ENCODE data around the gene CDHR2. TPM values are rescaled to one million over a fixed set of nuclear protein-coding genes. Genes with fewer than 3 reads are reported as not detected.
"Not testable (repeated sequence)": the region's sequence is repeated elsewhere in the genome, so short reads cannot be mapped to it uniquely, and the experiment has no call there.

Gene CDHR2
- total and polyA plus RNA-seq, 2 donors from 2014 or later, result 4.2 to 8.0 TPM

GRCh38 chr5:176597417-176598389, 48.6 kb downstream of the CDHR2 start:
- no peak overlapping the region for H3K9ac ChIP-seq (ENCODE audit: low read length in 3 of 3)
- no peak overlapping the region for H3K4me3 ChIP-seq (ENCODE audit: low read length in 3 of 3)
- H3K27ac ChIP-seq (ENCODE audit: low read depth in 2 of 2, low read length in 2 of 2), result no peak overlapping the region
- intact Hi-C loops (cut with DNase I), result no loop called here
- no peaks in the 10 kb centered on the region for H3K27me3 ChIP-seq (ENCODE audit: control insufficient read depth, insufficient read depth, low read length)
- TF ChIP-seq CTCF (IDR thresholded peaks at IDR 0.05; ENCODE audit: borderline replicate concordance, extremely low read depth, insufficient read depth), result no peak
- FAIRE-seq (no peak), DNase-seq (peak in 1 of 5 donors; percentile 75)
- peaks cover 0 to 4% (median 0%) of the 10 kb centered on the region in 3 donors for H3K4me1 ChIP-seq (ENCODE audit: control insufficient read depth in 2 of 3, insufficient read depth in 2 of 3, low read depth in 1 of 3, low read length in 3 of 3)
- no peaks in the 10 kb centered on the region for H3K36me3 ChIP-seq (ENCODE audit: control insufficient read depth in 2 of 3, insufficient read depth in 3 of 3, low read length in 3 of 3)
- H3K9me3 ChIP-seq (ENCODE audit: control insufficient read depth in 2 of 3, insufficient read depth in 1 of 3, low read length in 3 of 3), result no peaks in the 10 kb centered on the region

- H3K9me3 ChIP-seq (ENCODE audit: control insufficient read depth in 2 of 3, insufficient read depth in 1 of 3, low read length in 3 of 3); H3K4me1 ChIP-seq (ENCODE audit: control insufficient read depth in 2 of 3, insufficient read depth in 2 of 3, low read depth in 1 of 3, low read length in 3 of 3); H3K36me3 ChIP-seq (ENCODE audit: control insufficient read depth in 2 of 3, insufficient read depth in 3 of 3, low read length in 3 of 3); H3K27ac ChIP-seq (ENCODE audit: low read depth in 2 of 2, low read length in 2 of 2); DNase-seq; H3K27me3 ChIP-seq (ENCODE audit: control insufficient read depth, insufficient read depth, low read length); H3K9ac ChIP-seq (ENCODE audit: low read length in 3 of 3); FAIRE-seq; H3K4me3 ChIP-seq (ENCODE audit: low read length in 3 of 3); intact Hi-C loops (cut with DNase I): not testable (repeated sequence)
Measured at GRCh38 chr5:176599749-176600430, 50.7 kb downstream of the CDHR2 start.

DNA sequence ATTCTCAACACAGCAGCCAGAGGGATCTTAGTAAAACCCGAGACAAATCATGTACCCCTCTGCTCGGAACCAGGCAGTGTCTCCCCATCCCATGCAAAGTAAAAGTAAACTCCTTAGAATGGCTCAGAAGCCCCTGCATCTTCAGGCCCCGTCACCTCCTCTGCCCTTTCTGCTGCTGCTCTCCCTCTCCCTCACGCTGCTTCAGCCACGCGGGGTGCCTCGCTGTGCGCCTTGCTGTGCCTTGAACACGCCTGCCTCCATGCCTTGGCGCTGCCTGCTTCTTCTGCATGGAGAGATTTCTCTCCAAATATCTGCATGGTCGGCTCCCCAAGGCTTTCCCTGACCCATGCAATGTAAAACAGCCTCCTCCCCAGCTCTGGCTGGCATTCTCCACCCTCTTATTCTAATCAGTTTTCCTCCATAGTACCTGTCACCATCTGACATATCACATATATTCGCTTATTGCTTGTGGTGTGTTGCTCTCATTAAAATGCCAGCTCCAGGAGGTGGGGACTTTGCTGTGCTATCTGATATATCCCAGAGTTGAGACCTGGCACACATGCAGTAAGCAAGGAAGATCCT, 52.9 kb downstream of the CDHR2 start:
- Histone ChIP-seq H3K27me3 (ENCODE audit: control insufficient read depth, insufficient read depth, low read length) (no peaks in the 10 kb centered on the region), H3K9me3 (ENCODE audit: control insufficient read depth in 2 of 3, insufficient read depth in 1 of 3, low read length in 3 of 3) (no peaks in the 10 kb centered on the region), H3K4me1 (ENCODE audit: control insufficient read depth in 2 of 3, insufficient read depth in 2 of 3, low read depth in 1 of 3, low read length in 3 of 3) (no peaks in the 10 kb centered on the region), H3K27ac (ENCODE audit: low read depth in 2 of 2, low read length in 2 of 2) (no peak overlapping the region), H3K4me3 (ENCODE audit: low read length in 3 of 3) (no peak overlapping the region), H3K36me3 (ENCODE audit: control insufficient read depth in 2 of 3, insufficient read depth in 3 of 3, low read length in 3 of 3) (no peaks in the 10 kb centered on the region), H3K9ac (ENCODE audit: low read length in 3 of 3) (no peak overlapping the region)
- no peak for FAIRE-seq
- no peak for DNase-seq
- TF ChIP-seq CTCF (IDR thresholded peaks at IDR 0.05; ENCODE audit: borderline replicate concordance, extremely low read depth, insufficient read depth), result no peak
- intact Hi-C loops (cut with DNase I), result no loop called here

GRCh38 chr5:176603091-176603490, 53.9 kb downstream of the CDHR2 start:
- no peak for TF ChIP-seq CTCF (IDR thresholded peaks at IDR 0.05; ENCODE audit: borderline replicate concordance, extremely low read depth, insufficient read depth)
- DNase-seq (no peak), FAIRE-seq (no peak)
- no peaks in the 10 kb centered on the region for H3K36me3 ChIP-seq (ENCODE audit: control insufficient read depth in 2 of 3, insufficient read depth in 3 of 3, low read length in 3 of 3)
- intact Hi-C loops (cut with DNase I), result no loop called here
- no peak overlapping the region for H3K4me3 ChIP-seq (ENCODE audit: low read length in 3 of 3)
- no peaks in the 10 kb centered on the region for H3K27me3 ChIP-seq (ENCODE audit: control insufficient read depth, insufficient read depth, low read length)
- H3K9me3 ChIP-seq (ENCODE audit: control insufficient read depth in 2 of 3, insufficient read depth in 1 of 3, low read length in 3 of 3), result no peaks in the 10 kb centered on the region
- no peaks in the 10 kb centered on the region for H3K4me1 ChIP-seq (ENCODE audit: control insufficient read depth in 2 of 3, insufficient read depth in 2 of 3, low read depth in 1 of 3, low read length in 3 of 3)
- H3K9ac ChIP-seq (ENCODE audit: low read length in 3 of 3), result no peak overlapping the region
- H3K27ac ChIP-seq (ENCODE audit: low read depth in 2 of 2, low read length in 2 of 2), result no peak overlapping the region
